KMS-11 (cell line): ENCODE data around the gene MFSD6.
A peak's percentile ranks its signal among the peaks of the same experiment; 100 is the strongest.

ENCODE experiments used
- H2AFZ ChIP-seq: fragments of 200-600 bp; sonication (generic); 2 replicates; pipeline ENCODE4 v1.6.1; 2016; ENCODE audit warnings: antibody characterized with exemption, mixed run types, low read depth
- H3K27ac ChIP-seq: fragments of 200-600 bp; sonication (generic); 2 replicates; pipeline ENCODE4 v1.6.1; 2016; ENCODE audit warnings: mild to moderate bottlenecking, mixed run types
- H3K27me3 ChIP-seq: fragments of 200-600 bp; sonication (generic); 2 replicates; pipeline ENCODE4 v1.6.1; 2017; ENCODE audit warnings: mild to moderate bottlenecking, low read depth, mixed run types, moderate library complexity; ENCODE audit not compliant: insufficient read depth
- H3K36me3 ChIP-seq: fragments of 200-600 bp; sonication (generic); 2 replicates; pipeline ENCODE4 v1.6.1; 2017; ENCODE audit warnings: mild to moderate bottlenecking, mixed run types; ENCODE audit not compliant: insufficient read depth
- H3K4me1 ChIP-seq: fragments of 200-600 bp; sonication (generic); 2 replicates; pipeline ENCODE4 v1.6.1; 2016; ENCODE audit warnings: mild to moderate bottlenecking, low read depth, mixed run types; ENCODE audit not compliant: poor library complexity, severe bottlenecking
- H3K4me2 ChIP-seq: fragments of 200-600 bp; sonication (generic); 2 replicates; pipeline ENCODE4 v1.7.0; 2016; ENCODE audit warnings: mild to moderate bottlenecking, mixed run types
- H3K4me3 ChIP-seq: fragments of 200-600 bp; sonication (generic); IDR thresholded peaks from 2 replicates; pipeline ENCODE4 v1.6.1; 2017; ENCODE audit warnings: low read depth, low read length, mixed read lengths; ENCODE audit not compliant: insufficient read depth
- H3K79me2 ChIP-seq: fragments of 200-600 bp; sonication (generic); 2 replicates; pipeline ENCODE4 v1.6.1; 2016; ENCODE audit warnings: low read depth, mixed run types; ENCODE audit not compliant: insufficient read depth
- H3K9ac ChIP-seq: fragments of 200-600 bp; sonication (generic); 2 replicates; pipeline ENCODE4 v1.6.1; 2016; ENCODE audit warnings: mild to moderate bottlenecking, mixed run types
- H4K20me1 ChIP-seq: fragments of 200-600 bp; sonication (generic); 2 replicates; pipeline ENCODE4 v1.6.1; 2016; ENCODE audit warnings: mild to moderate bottlenecking, mixed run types; ENCODE audit not compliant: insufficient read depth
- CTCF ChIP-seq: fragments of 200-600 bp; sonication (generic); conservative IDR thresholded peaks from 2 replicates; pipeline ENCODE4 v1.6.1; 2017; ENCODE audit warnings: low read depth, mild to moderate bottlenecking, antibody characterized with exemption, low read length, moderate library complexity, mixed read lengths

Gene MFSD6

GRCh38 chr2:190535121-190535439 lies 126.9 kb downstream of the MFSD6 start:
- H3K4me3 ChIP-seq: peak overlapping the region; percentile 12
- H3K4me1 ChIP-seq: peaks cover 23% of the 10 kb centered on the region
- peak overlapping the region; percentile 99 for H2AFZ ChIP-seq
- H4K20me1 ChIP-seq: no peaks in the 10 kb centered on the region
- no peaks in the 10 kb centered on the region for H3K27me3 ChIP-seq
- H3K36me3 ChIP-seq: no peaks in the 10 kb centered on the region
- H3K79me2 ChIP-seq: peaks cover 16% of the 10 kb centered on the region; the same call in 1 of the 2 replicates
- H3K27ac ChIP-seq: peak overlapping the region; percentile 93
- H3K4me2 ChIP-seq: peak overlapping the region; percentile 83
- TF ChIP-seq CTCF: no peak
- H3K9ac ChIP-seq: peak overlapping the region; percentile 95

- Histone ChIP-seq H4K20me1 (no peaks in the 10 kb centered on the region), H3K4me3 (no peak overlapping the region), H3K27ac (peak overlapping the region; percentile 93; the same call in 1 of the 2 replicates), H3K9ac (peak overlapping the region; percentile 95; the same call in 1 of the 2 replicates), H3K36me3 (no peaks in the 10 kb centered on the region), H3K27me3 (no peaks in the 10 kb centered on the region), H3K79me2 (peaks cover 16% of the 10 kb centered on the region; the same call in 1 of the 2 replicates), H2AFZ (peak overlapping the region; percentile 99; the same call in 1 of the 2 replicates), H3K4me1 (peaks cover 23% of the 10 kb centered on the region), H3K4me2 (peak overlapping the region; percentile 83)
- TF ChIP-seq CTCF: no peak
These were observed 127.4 kb downstream of the MFSD6 start for GRCh38 chr2:190535586-190535985.

- no peak for TF ChIP-seq CTCF
- H3K79me2 ChIP-seq: peaks cover 16% of the 10 kb centered on the region; the same call in 1 of the 2 replicates
These were observed 129.6 kb downstream of the MFSD6 start for GRCh38 chr2:190537765-190538164.

GRCh38 chr2:190538201-190538600 lies 130.0 kb downstream of the MFSD6 start:
- Histone ChIP-seq H3K4me2 (no peak overlapping the region), H4K20me1 (no peaks in the 10 kb centered on the region), H3K4me1 (peaks cover 9% of the 10 kb centered on the region), H3K27me3 (no peaks in the 10 kb centered on the region), H3K79me2 (peaks cover 12% of the 10 kb centered on the region; the same call in 1 of the 2 replicates), H3K27ac (no peak overlapping the region), H3K9ac (no peak overlapping the region), H2AFZ (no peak overlapping the region), H3K36me3 (no peaks in the 10 kb centered on the region), H3K4me3 (no peak overlapping the region)
- TF ChIP-seq CTCF: no peak

More at GRCh38 chr2:190537765-190538164, 129.6 kb downstream of the MFSD6 start:
- peaks cover 12% of the 10 kb centered on the region for H3K4me1 ChIP-seq
- H3K27ac ChIP-seq: no peak overlapping the region
- H4K20me1 ChIP-seq: no peaks in the 10 kb centered on the region
- no peak overlapping the region for H3K4me3 ChIP-seq
- no peaks in the 10 kb centered on the region for H3K27me3 ChIP-seq
- no peak overlapping the region for H3K4me2 ChIP-seq
- no peaks in the 10 kb centered on the region for H3K36me3 ChIP-seq
- no peak overlapping the region for H2AFZ ChIP-seq
- H3K9ac ChIP-seq: no peak overlapping the region
